ENCODE data around the gene SPIN1. TPM values are rescaled to one million over a fixed set of nuclear protein-coding genes. Genes with fewer than 3 reads are reported as not detected.
"Not testable (repeated sequence)": the region's sequence is repeated elsewhere in the genome, so short reads cannot be mapped to it uniquely, and the experiment has no call there.

Gene SPIN1
- polyA plus RNA-seq, 3 donors = 13.4 to 38.5 (median 23.3) TPM

GRCh38 chr9:88386137-88386536 lies 2.1 kb upstream of the SPIN1 start:
- WGBS, 3 donors = 95 to 99% (median 96%) methylated on average over 4 of the region's 4 CpGs
- H3K27ac ChIP-seq (ENCODE audit: low read depth, low read length) = not testable (repeated sequence)

GRCh38 chr9:88387036-88387551 lies 1.1 kb upstream of the SPIN1 start:
- WGBS, 3 donors = 7 to 29% (median 24%) methylated on average over 14 of the region's 14 CpGs

GRCh38 chr9:88387552-88388202 lies 567 bp upstream of the SPIN1 start:
- 1 to 2% (median 1%) methylated on average over 40 of the region's 40 CpGs for WGBS, 3 donors

More at GRCh38 chr9:88387036-88387551, 1.1 kb upstream of the SPIN1 start:
- no peak overlapping the region for H3K27ac ChIP-seq (ENCODE audit: low read depth, low read length)

GRCh38 chr9:88388886-88389605 lies 802 bp downstream of the SPIN1 start:
- WGBS, 3 donors = 0 to 1% (median 1%) methylated on average over 40 to 68 of the region's 71 CpGs
- H3K27ac ChIP-seq (ENCODE audit: low read depth, low read length) = no peak overlapping the region

More at GRCh38 chr9:88387552-88388202, 567 bp upstream of the SPIN1 start:
- no peak overlapping the region for H3K27ac ChIP-seq (ENCODE audit: low read depth, low read length)

GRCh38 chr9:88390371-88390990 lies 2.2 kb downstream of the SPIN1 start:
- H3K27ac ChIP-seq (ENCODE audit: low read depth, low read length) = no peak overlapping the region
- 62 to 75% (median 68%) methylated on average over 3 of the region's 3 CpGs for WGBS, 3 donors

- no peak overlapping the region for H3K27ac ChIP-seq (ENCODE audit: low read depth, low read length)
- 53 to 79% (median 57%) methylated on average over 2 of the region's 2 CpGs for WGBS, 3 donors
These were observed 3.0 kb downstream of the SPIN1 start for GRCh38 chr9:88391236-88391635.

- 61 to 86% (median 66%) methylated on average over 3 of the region's 3 CpGs for WGBS, 3 donors
- H3K27ac ChIP-seq (ENCODE audit: low read depth, low read length) = no peak overlapping the region
These were observed 3.7 kb downstream of the SPIN1 start for GRCh38 chr9:88391921-88392320.

- WGBS, 3 donors = 78 to 83% (median 80%) methylated on average over 1 of the region's 1 CpG
These were observed 4.3 kb downstream of the SPIN1 start for GRCh38 chr9:88392549-88392948.

GRCh38 chr9:88396836-88397577 lies 8.8 kb downstream of the SPIN1 start:
- H3K27ac ChIP-seq (ENCODE audit: low read depth, low read length) = no peak overlapping the region
- 70 to 84% (median 81%) methylated on average over 3 of the region's 3 CpGs for WGBS, 3 donors

More at GRCh38 chr9:88392549-88392948, 4.3 kb downstream of the SPIN1 start:
- no peak overlapping the region for H3K27ac ChIP-seq (ENCODE audit: low read depth, low read length)

GRCh38 chr9:88398016-88398415 lies 9.8 kb downstream of the SPIN1 start:
- H3K27ac ChIP-seq (ENCODE audit: low read depth, low read length) = no peak overlapping the region

GRCh38 chr9:88399966-88400365 lies 11.7 kb downstream of the SPIN1 start:
- WGBS, 3 donors = 56 to 67% (median 58%) methylated on average over 3 of the region's 3 CpGs
- no peak overlapping the region for H3K27ac ChIP-seq (ENCODE audit: low read depth, low read length)

More at GRCh38 chr9:88398016-88398415, 9.8 kb downstream of the SPIN1 start:
- WGBS, 3 donors = 95% methylated on average over 5 of the region's 5 CpGs

- WGBS, 3 donors = 93 to 97% (median 94%) methylated on average over 4 of the region's 4 CpGs
- no peak overlapping the region for H3K27ac ChIP-seq (ENCODE audit: low read depth, low read length)
These were observed 15.1 kb downstream of the SPIN1 start for GRCh38 chr9:88403340-88403739.

- H3K27ac ChIP-seq (ENCODE audit: low read depth, low read length) = no peak overlapping the region
- 93 to 98% (median 96%) methylated on average over 7 of the region's 7 CpGs for WGBS, 3 donors
These were observed 17.8 kb downstream of the SPIN1 start for GRCh38 chr9:88406051-88406450.

GRCh38 chr9:88411471-88411870 lies 23.2 kb downstream of the SPIN1 start:
- 97 to 99% (median 97%) methylated on average over 4 of the region's 4 CpGs for WGBS, 3 donors
- no peak overlapping the region for H3K27ac ChIP-seq (ENCODE audit: low read depth, low read length)

GRCh38 chr9:88414298-88414697 lies 26.1 kb downstream of the SPIN1 start:
- no peak overlapping the region for H3K27ac ChIP-seq (ENCODE audit: low read depth, low read length)
- 95 to 97% (median 97%) methylated on average over 2 of the region's 2 CpGs for WGBS, 3 donors

- WGBS, 3 donors = 85 to 94% (median 90%) methylated on average over 4 of the region's 4 CpGs
- no peak overlapping the region for H3K27ac ChIP-seq (ENCODE audit: low read depth, low read length)
These were observed 29.8 kb downstream of the SPIN1 start for GRCh38 chr9:88418025-88418424.

- WGBS, 3 donors = 89 to 94% (median 91%) methylated on average over 7 of the region's 7 CpGs
- H3K27ac ChIP-seq (ENCODE audit: low read depth, low read length) = no peak overlapping the region
These were observed 30.7 kb downstream of the SPIN1 start for GRCh38 chr9:88418715-88419540.

- WGBS, 3 donors = 83 to 97% (median 84%) methylated on average over 7 of the region's 7 CpGs
- no peak overlapping the region for H3K27ac ChIP-seq (ENCODE audit: low read depth, low read length)
These were observed 32.0 kb downstream of the SPIN1 start for GRCh38 chr9:88420227-88420626.
